Heart left ventricle (tissue), 16 donors: Measurements from ENCODE around the gene GLP1R. TPM values are rescaled to one million over a fixed set of nuclear protein-coding genes. Genes with fewer than 3 reads are reported as not detected.

Experiments
- ATAC-seq, 4 donors: fragments of 200-7000 bp; cut with Tn5 transposase; one replicate each; pipeline ENCODE4 v1.9.1; 2020 to 2022; ENCODE audit warnings: moderate library complexity in 4 of 4, mild to moderate bottlenecking in 3 of 4, moderate number of reproducible peaks in 1 of 4
- DNase-seq, 5 donors: peaks; one replicate each; pipeline ENCODE4 v3.0.0-alpha.2; 2020
- H3K27ac ChIP-seq, 12 donors: fragments of 200-600 bp; sonication (generic) in 4 of 12; one replicate each; pipeline versions ENCODE4 v1.5.0 to v1.8.0; 2016 to 2022; ENCODE audit warnings: mild to moderate bottlenecking in 2 of 12
- H3K27me3 ChIP-seq, 9 donors: fragments of 200-600 bp; sonication (generic) in 2 of 9; one replicate each; pipeline versions ENCODE4 v1.5.1 to v1.8.0; 2016 to 2022; ENCODE audit warnings: mild to moderate bottlenecking in 3 of 9
- H3K36me3 ChIP-seq, 9 donors: fragments of 200-600 bp; sonication (generic) in 2 of 9; one replicate each; pipeline versions ENCODE4 v1.5.0 to v1.8.0; 2018 to 2022; ENCODE audit warnings: mild to moderate bottlenecking in 2 of 9
- H3K4me1 ChIP-seq, 12 donors: fragments of 200-600 bp; sonication (generic) in 4 of 12; one replicate each; pipeline versions ENCODE4 v1.5.0 to v1.8.0; 2016 to 2022; ENCODE audit warnings: mild to moderate bottlenecking in 3 of 12
- H3K4me3 ChIP-seq, 12 donors: fragments of 200-600 bp; sonication (generic) in 4 of 12; one replicate each; pipeline versions ENCODE4 v1.5.0 to v1.8.0; 2017 to 2022; ENCODE audit warnings: mild to moderate bottlenecking in 9 of 12, moderate library complexity in 4 of 12
- H3K9me3 ChIP-seq, 12 donors: fragments of 200-600 bp; sonication (generic) in 4 of 12; one replicate each; pipeline versions ENCODE4 v1.5.0 to v1.8.0; 2016 to 2022; ENCODE audit warnings: mild to moderate bottlenecking in 1 of 12
- CTCF ChIP-seq, 12 donors: fragments of 200-600 bp; sonication (generic) in 4 of 12; IDR thresholded peaks; one replicate each; pipeline versions ENCODE4 v1.5.0 to v1.8.0; 2018 to 2022; ENCODE audit warnings: antibody characterized with exemption in 12 of 12, mild to moderate bottlenecking in 5 of 12
- POLR2A ChIP-seq, 2 donors: fragments of 450-650 bp; IDR thresholded peaks; one replicate each; pipeline ENCODE4 v1.6.1; 2017; ENCODE audit warnings: antibody characterized with exemption in 2 of 2, mild to moderate bottlenecking in 2 of 2, moderate library complexity in 2 of 2
- WGBS, 4 donors: extraction: QIAGEN DNeasy Blood & Tissue Kit in 2 of 4; methylation state at CpG; one replicate each; pipeline versions ENCODE4 v1.1.5 to v1.1.7; 2013 to 2018; 5-methylcytosine and 5-hydroxymethylcytosine counted together
- intact Hi-C, 10 donors: fragments of 100-400 bp; cut with DNase I; formaldehyde crosslinking; loops; one replicate each; pipeline versions ENCODE4 v1.11.1 to v1.14.2; 2022
- polyA plus RNA-seq, 2 donors: library from polyadenylated mRNA; stranded (reverse); fragments of 200-250 nt; gene quantifications; one replicate each; pipeline ENCODE4 v1.2.3, GENCODE V29; 2013
- total RNA-seq, 9 donors: library from RNA; depleted of rRNA in 2 of 9; stranded (reverse); fragments of >200 nt in 2 of 9; fragmentation: NEBNext Ultra II Directional in 3 of 9; extraction: Animal tissue kit (Norgen Biotek cat#: 25700) in 3 of 9; gene quantifications; one replicate each; pipeline versions ENCODE4 v1.1.0 to v1.2.4, GENCODE V29; 2016 to 2023
- donor health status: ischemic (EF 13 %, LVEDD 7.1; RV severe dilation, severe dysfunction).
- donor health status: healthy with polysubstance abuse.
- donor health status: DM: no; HTN: yes; CAD: no.
- donor health status: DM: no; HTN: no; CAD: no.
- donor health status: ischemic (EF 25% LVEDD 6.9; RV normal size, moderate dysfunction).
- donor health status: ischemic (EF 25% LVEDD 5.7; RV mildly dilated, moderate dysfunction).
- donor health status: healthy.
- donor health status: DM: yes; HTN: yes; CAD: no.
- donor health status: ischemic (EF 35%, LVEDD 5.7; RV mildly dilated, moderate dysfunction).
- donor health status: nonischemic (EF 11% LVEDD 7.7; RV severe dilation, severe dysfunction).
- donor health status: DM: yes; HTN: yes; CAD: no.
- donor health status: PGD.
- donor health status: ischemic (EF 29% LVEDD 5.4; RV normal size, mild dysfunction).
- donor health status: nonischemic (EF 23%, LVEDD 6.1; RV moderate dilation, normal function).

GLP1R gene
- total and polyA plus RNA-seq, 11 donors: 0.25 to 6.4 (median 1.6) TPM

- Histone ChIP-seq H3K27me3 (peaks cover 0 to 7% (median 0%) of the 10 kb centered on the region in 9 donors), H3K4me1 (peaks cover 0 to 26% (median 4%) of the 10 kb centered on the region in 12 donors), H3K9me3 (no peaks in the 10 kb centered on the region), H3K27ac (no peak overlapping the region), H3K4me3 (no peak overlapping the region), H3K36me3 (no peaks in the 10 kb centered on the region)
- DNase-seq (no peak), ATAC-seq (no peak)
- intact Hi-C loops: loop anchor here in 1 of 10 donors (5.0 kb wide), 1 partner anchor 62 kb away; no protein-coding TSS in a partner anchor
- 64 to 72% (median 69%) methylated on average over 14 of the region's 14 CpGs for WGBS, 4 donors
- no peak for TF ChIP-seq POLR2A (IDR thresholded peaks at IDR 0.05)
- TF ChIP-seq CTCF (IDR thresholded peaks at IDR 0.05): no peak
Observed at GRCh38 chr6:39059496-39060310, 11.1 kb downstream of the GLP1R start.

- ATAC-seq: no peak
- TF ChIP-seq CTCF (IDR thresholded peaks at IDR 0.05) (no peak), POLR2A (IDR thresholded peaks at IDR 0.05) (no peak)
Observed at GRCh38 chr6:39060467-39061160, 12.0 kb downstream of the GLP1R start.

GRCh38 chr6:39061182-39061581, 12.6 kb downstream of the GLP1R start:
- ATAC-seq: no peak
- Histone ChIP-seq H3K27ac (peak overlapping the region in 3 of 12 donors; percentile 29 to 68 (median 46)), H3K27me3 (peaks cover 0 to 4% (median 0%) of the 10 kb centered on the region in 9 donors), H3K4me1 (peaks cover 0 to 29% (median 4%) of the 10 kb centered on the region in 12 donors), H3K9me3 (no peaks in the 10 kb centered on the region), H3K36me3 (no peaks in the 10 kb centered on the region), H3K4me3 (no peak overlapping the region)
- WGBS, 4 donors: 46 to 57% (median 52%) methylated on average over 6 of the region's 6 CpGs
- TF ChIP-seq CTCF (IDR thresholded peaks at IDR 0.05) (no peak), POLR2A (IDR thresholded peaks at IDR 0.05) (no peak)
- DNase-seq: no peak
- intact Hi-C loops: loop anchor here in 1 of 10 donors (5.0 kb wide), 1 partner anchor 64 kb away; no protein-coding TSS in a partner anchor

More at GRCh38 chr6:39060467-39061160, 12.0 kb downstream of the GLP1R start:
- intact Hi-C loops: loop anchor here in 1 of 10 donors (5.0 kb wide), 1 partner anchor 63 kb away; no protein-coding TSS in a partner anchor
- Histone ChIP-seq H3K4me3 (no peak overlapping the region), H3K9me3 (no peaks in the 10 kb centered on the region), H3K36me3 (no peaks in the 10 kb centered on the region), H3K27ac (peak overlapping the region in 2 of 12 donors; percentile 9 to 46), H3K27me3 (peaks cover 0 to 4% (median 0%) of the 10 kb centered on the region in 9 donors), H3K4me1 (peaks cover 0 to 29% (median 4%) of the 10 kb centered on the region in 12 donors)
- WGBS, 4 donors: 49 to 60% (median 57%) methylated on average over 6 to 7 of the region's 7 CpGs
- DNase-seq: no peak

GRCh38 chr6:39061588-39061987, 13.0 kb downstream of the GLP1R start:
- ATAC-seq (no peak), DNase-seq (no peak)
- peak overlapping the region in 4 of 12 donors; percentile 14 to 68 (median 46) for H3K27ac ChIP-seq
- H3K4me1 ChIP-seq: peaks cover 0 to 29% (median 4%) of the 10 kb centered on the region in 12 donors
- H3K36me3 ChIP-seq: no peaks in the 10 kb centered on the region
- intact Hi-C loops: loop anchor here in 1 of 10 donors (5.0 kb wide), 1 partner anchor 64 kb away; no protein-coding TSS in a partner anchor
- no peak overlapping the region for H3K4me3 ChIP-seq
- 57 to 67% (median 62%) methylated on average over 3 of the region's 3 CpGs for WGBS, 4 donors
- no peak for TF ChIP-seq POLR2A (IDR thresholded peaks at IDR 0.05)
- peaks cover 0 to 4% (median 0%) of the 10 kb centered on the region in 9 donors for H3K27me3 ChIP-seq
- H3K9me3 ChIP-seq: no peaks in the 10 kb centered on the region
